Fibroblast of skin of left quadriceps (primary cell): Measurements from ENCODE around the gene DGKA.
A peak's percentile ranks its signal among the peaks of the same experiment; 100 is the strongest.
"Not testable (repeated sequence)": the region's sequence is repeated elsewhere in the genome, so short reads cannot be mapped to it uniquely, and the experiment has no call there.

Experiments
- DNase-seq, 2 experiments: peaks; one replicate each; pipeline ENCODE4 v3.0.0-alpha.2; 2013; ENCODE audit warnings: low read depth in 2 of 2

DGKA gene

GRCh38 chr12:55996715-55997534 lies 66.0 kb downstream of the DGKA start, which contains the start of gene SUOX:
Gene SUOX, plus strand, starts transcription at chr12:55997276. Its CDS starts 4,946 bp downstream, at chr12:56002222.
- peak; percentile 76 to 85 for DNase-seq

GRCh38 chr12:55997535-55997859 lies 66.5 kb downstream of the DGKA start:
- no peak for DNase-seq

GRCh38 chr12:55999522-55999921 lies 68.6 kb downstream of the DGKA start:
- not testable (repeated sequence) for DNase-seq

GRCh38 chr12:55999999-56000540 lies 69.1 kb downstream of the DGKA start:
- not testable (repeated sequence) for DNase-seq

- DNase-seq = no peak
These were observed 70.6 kb downstream of the DGKA start for GRCh38 chr12:56001487-56002100.

GRCh38 chr12:56003376-56003775 lies 72.4 kb downstream of the DGKA start:
- DNase-seq = not testable (repeated sequence)
